ENCODE measurements around the gene LDB2.

DNA sequence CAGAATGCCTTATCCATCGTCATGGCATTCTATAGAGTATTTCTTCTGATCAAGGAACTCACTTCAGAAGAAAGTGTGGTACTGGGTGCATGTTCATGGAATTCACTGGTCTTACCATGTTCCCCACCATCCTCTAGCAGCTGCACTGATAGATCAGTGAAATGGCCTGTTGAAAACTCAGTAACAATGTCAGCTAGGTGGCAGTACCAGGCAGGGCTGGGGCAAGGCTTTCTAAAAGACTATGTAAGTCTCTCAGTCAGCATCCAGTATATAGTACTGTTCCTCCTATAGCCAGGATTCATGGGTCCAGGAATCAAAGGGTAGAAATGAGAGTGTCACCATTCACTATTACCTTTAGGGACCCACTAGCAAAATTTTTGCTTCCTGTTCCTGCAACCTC, 15.8 kb upstream of the LDB2 start:
- TF ChIP-seq, protein P1, sequence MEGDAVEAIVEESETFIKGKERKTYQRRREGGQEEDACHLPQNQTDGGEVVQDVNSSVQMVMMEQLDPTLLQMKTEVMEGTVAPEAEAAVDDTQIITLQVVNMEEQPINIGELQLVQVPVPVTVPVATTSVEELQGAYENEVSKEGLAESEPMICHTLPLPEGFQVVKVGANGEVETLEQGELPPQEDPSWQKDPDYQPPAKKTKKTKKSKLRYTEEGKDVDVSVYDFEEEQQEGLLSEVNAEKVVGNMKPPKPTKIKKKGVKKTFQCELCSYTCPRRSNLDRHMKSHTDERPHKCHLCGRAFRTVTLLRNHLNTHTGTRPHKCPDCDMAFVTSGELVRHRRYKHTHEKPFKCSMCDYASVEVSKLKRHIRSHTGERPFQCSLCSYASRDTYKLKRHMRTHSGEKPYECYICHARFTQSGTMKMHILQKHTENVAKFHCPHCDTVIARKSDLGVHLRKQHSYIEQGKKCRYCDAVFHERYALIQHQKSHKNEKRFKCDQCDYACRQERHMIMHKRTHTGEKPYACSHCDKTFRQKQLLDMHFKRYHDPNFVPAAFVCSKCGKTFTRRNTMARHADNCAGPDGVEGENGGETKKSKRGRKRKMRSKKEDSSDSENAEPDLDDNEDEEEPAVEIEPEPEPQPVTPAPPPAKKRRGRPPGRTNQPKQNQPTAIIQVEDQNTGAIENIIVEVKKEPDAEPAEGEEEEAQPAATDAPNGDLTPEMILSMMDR (conservative IDR thresholded peaks at IDR 0.05): no peak
- no peak for TF ChIP-seq EZH2 (IDR thresholded peaks at IDR 0.05; ENCODE audit: low read depth)
